SH-SY5Y (cell line): Measurements from ENCODE around the gene ITGA5.

ENCODE experiments used
- GATA2 ChIP-seq: IDR thresholded peaks from 2 replicates; pipeline ENCODE4 v1.6.1; 2011; ENCODE audit warnings: mild to moderate bottlenecking, low read depth, low read length
- GATA3 ChIP-seq: IDR thresholded peaks from 2 replicates; pipeline ENCODE4 v1.6.1; 2011; ENCODE audit warnings: low read depth, mild to moderate bottlenecking, low read length, moderate library complexity

- no peak for TF ChIP-seq GATA3
- TF ChIP-seq GATA2 = no peak
These were observed 17.9 kb downstream of the ITGA5 start for GRCh38 chr12:54401119-54401518.
